ENCODE results near the gene FSTL4.

FSTL4 gene

GRCh38 chr5:133147815-133148567 is 464.4 kb downstream of the FSTL4 start:
- DNase-seq = no peak

DNA sequence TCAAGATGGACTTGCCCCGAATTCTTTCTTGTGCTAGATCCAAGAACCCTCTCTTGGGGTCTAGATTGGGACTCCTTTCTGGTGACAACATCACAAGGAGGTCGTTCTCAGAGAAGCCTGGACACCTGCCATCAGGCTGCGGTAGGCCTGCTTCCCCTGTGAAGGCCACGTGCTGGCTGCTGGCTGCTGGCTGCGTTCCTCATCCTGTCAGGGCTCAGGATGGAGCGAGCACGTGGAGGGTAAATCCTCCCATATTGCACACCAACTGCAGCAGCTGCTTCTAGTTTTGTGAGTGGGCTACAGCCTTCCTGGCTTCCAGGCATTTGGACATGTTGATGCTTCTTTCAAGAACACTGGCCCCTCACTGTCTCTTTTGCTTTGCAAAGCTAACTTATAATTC is 464.9 kb downstream of the FSTL4 start:
- no peak for DNase-seq

Data from activated gamma-delta T cell (primary cell).